Measurements from ENCODE around the gene EPO. TPM values are rescaled to one million over a fixed set of nuclear protein-coding genes. Genes with fewer than 3 reads are reported as not detected.
"Not testable (repeated sequence)": the region's sequence is repeated elsewhere in the genome, so short reads cannot be mapped to it uniquely, and the experiment has no call there.

The EPO gene
- total RNA-seq, 1 experiment from 2014 or later = 0.30 TPM

DNA sequence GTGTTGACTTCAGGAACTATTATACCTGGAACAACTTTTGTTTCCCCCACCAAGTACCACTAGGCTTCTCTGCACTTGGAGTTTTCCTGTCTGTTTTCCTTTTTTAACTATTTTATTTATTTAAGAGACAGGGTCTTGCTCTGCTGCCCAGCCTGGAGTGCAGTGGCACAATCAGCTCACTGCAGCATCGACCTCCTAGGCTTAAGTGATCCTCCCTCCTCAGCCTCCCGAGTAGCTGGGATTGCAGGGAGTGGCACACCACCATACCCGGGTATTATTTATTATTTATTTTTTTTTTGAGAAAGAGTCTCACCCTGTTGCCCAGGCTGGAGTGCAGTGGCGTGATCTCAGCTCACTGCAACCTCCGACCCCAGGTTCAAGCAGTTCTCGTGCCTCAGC is 24.1 kb upstream of the EPO start (continued):
- TF ChIP-seq, protein P1, sequence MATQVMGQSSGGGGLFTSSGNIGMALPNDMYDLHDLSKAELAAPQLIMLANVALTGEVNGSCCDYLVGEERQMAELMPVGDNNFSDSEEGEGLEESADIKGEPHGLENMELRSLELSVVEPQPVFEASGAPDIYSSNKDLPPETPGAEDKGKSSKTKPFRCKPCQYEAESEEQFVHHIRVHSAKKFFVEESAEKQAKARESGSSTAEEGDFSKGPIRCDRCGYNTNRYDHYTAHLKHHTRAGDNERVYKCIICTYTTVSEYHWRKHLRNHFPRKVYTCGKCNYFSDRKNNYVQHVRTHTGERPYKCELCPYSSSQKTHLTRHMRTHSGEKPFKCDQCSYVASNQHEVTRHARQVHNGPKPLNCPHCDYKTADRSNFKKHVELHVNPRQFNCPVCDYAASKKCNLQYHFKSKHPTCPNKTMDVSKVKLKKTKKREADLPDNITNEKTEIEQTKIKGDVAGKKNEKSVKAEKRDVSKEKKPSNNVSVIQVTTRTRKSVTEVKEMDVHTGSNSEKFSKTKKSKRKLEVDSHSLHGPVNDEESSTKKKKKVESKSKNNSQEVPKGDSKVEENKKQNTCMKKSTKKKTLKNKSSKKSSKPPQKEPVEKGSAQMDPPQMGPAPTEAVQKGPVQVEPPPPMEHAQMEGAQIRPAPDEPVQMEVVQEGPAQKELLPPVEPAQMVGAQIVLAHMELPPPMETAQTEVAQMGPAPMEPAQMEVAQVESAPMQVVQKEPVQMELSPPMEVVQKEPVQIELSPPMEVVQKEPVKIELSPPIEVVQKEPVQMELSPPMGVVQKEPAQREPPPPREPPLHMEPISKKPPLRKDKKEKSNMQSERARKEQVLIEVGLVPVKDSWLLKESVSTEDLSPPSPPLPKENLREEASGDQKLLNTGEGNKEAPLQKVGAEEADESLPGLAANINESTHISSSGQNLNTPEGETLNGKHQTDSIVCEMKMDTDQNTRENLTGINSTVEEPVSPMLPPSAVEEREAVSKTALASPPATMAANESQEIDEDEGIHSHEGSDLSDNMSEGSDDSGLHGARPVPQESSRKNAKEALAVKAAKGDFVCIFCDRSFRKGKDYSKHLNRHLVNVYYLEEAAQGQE (IDR thresholded peaks at IDR 0.05; ENCODE audit: low read depth) = no peak
- no peak for TF ChIP-seq YY1 (IDR thresholded peaks at IDR 0.05; ENCODE audit: extremely low read depth, insufficient replicate concordance, low read depth, low read length)
- no peak for TF ChIP-seq SIN3A (IDR thresholded peaks at IDR 0.05; ENCODE audit: low read depth)
- TF ChIP-seq SP1 (IDR thresholded peaks at IDR 0.05; ENCODE audit: low read depth) = no peak
- no peak for TF ChIP-seq ZFX (IDR thresholded peaks at IDR 0.05)
- TF ChIP-seq JUND (IDR thresholded peaks at IDR 0.05) = no peak
- TF ChIP-seq, protein P2, sequence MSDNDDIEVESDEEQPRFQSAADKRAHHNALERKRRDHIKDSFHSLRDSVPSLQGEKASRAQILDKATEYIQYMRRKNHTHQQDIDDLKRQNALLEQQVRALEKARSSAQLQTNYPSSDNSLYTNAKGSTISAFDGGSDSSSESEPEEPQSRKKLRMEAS (IDR thresholded peaks at IDR 0.05) = no peak
- no peak for TF ChIP-seq CBX3 (IDR thresholded peaks at IDR 0.05; ENCODE audit: low read depth)
- TF ChIP-seq SRF (IDR thresholded peaks at IDR 0.05; ENCODE audit: low read depth) = no peak

DNA sequence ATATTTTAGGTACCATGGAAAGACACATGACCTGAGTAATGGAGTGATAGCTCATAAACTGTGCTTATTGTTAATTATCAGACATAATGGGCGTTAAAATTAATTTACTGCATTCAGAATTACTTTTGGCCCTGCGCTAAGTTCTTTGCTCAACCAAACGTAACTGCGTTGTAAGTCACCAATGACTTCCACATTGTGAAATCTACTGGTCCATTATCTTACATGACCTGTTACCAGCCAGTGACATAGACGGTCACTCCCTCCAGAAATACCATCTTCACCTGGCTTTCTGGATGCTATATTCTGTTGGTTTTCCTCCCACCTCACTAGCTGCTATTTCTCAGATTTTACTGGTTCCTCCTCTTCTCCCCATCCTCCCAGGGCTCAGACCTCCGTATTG is 21.2 kb upstream of the EPO start:
- ChIA-PET RAD21 (ENCODE audit: low non-redundant PET in 1 of 2, low total read pairs in 2 of 2, uncharacterized antibody in 2 of 2, unreplicated experiment in 2 of 2) (interaction anchor here in 1 of 2 experiments (0.7 kb wide), 1 partner anchor 16 kb away, joined by 3 read pairs; no protein-coding TSS in a partner anchor), CTCF (no interaction called here), POLR2A (no interaction called here)

DNA sequence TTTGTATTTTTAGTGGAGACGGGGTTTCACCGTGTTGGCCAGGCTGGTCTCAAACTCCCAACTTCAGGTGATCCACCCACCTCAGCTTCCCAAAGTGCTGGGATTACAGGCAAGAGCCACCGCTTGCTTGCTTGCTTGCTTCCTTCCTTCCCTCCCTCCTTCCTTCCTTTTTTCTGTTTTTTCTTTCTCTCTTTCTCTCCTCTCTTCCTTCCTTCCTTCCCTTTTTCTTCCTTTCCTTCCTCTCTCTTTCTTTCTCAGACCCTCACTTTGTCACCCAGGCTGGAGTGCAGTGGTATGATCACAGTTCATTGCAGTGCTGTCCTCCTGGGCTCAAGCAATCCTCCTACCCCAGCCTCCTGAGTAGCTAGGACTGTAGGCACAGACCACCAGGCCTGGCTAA is 19.2 kb upstream of the EPO start:
- RAD21 ChIA-PET (ENCODE audit: low non-redundant PET in 1 of 2, low total read pairs in 2 of 2, uncharacterized antibody in 2 of 2, unreplicated experiment in 2 of 2); H3K4me2 ChIP-seq (ENCODE audit: low read length); H3K27ac ChIP-seq (ENCODE audit: low read depth, low read length); CTCF ChIA-PET; H3K4me3 ChIP-seq (replicated peaks in 1 of 2; ENCODE audit: low read depth in 1 of 2, low read length in 2 of 2); intact Hi-C loops (cut with micrococcal nuclease); POLR2A ChIA-PET; H3K36me3 ChIP-seq (ENCODE audit: control insufficient read depth in 1 of 2, insufficient read depth in 2 of 2, low read length in 2 of 2); DNase-seq (ENCODE audit: low read depth, low spot score); ATAC-seq; H2AFZ ChIP-seq (ENCODE audit: low read depth, low read length, poor library complexity, severe bottlenecking); H3K27me3 ChIP-seq (ENCODE audit: insufficient read depth, low read length); H3K79me2 ChIP-seq (ENCODE audit: insufficient read depth, low read length); H3K9me3 ChIP-seq (ENCODE audit: control insufficient read depth in 1 of 2, insufficient read depth in 1 of 2, low read depth in 1 of 2, low read length in 2 of 2); BruUV-seq (replicated peaks); H4K20me1 ChIP-seq (ENCODE audit: insufficient read depth); H3K9ac ChIP-seq (ENCODE audit: low read length); H3K9me2 ChIP-seq (ENCODE audit: insufficient read depth): not testable (repeated sequence)
- peaks cover 4 to 10% of the 10 kb centered on the region in 2 experiments; a peak in 3 of 4 replicates for H3K4me1 ChIP-seq (ENCODE audit: control insufficient read depth in 1 of 2, insufficient read depth in 2 of 2, low read length in 2 of 2)

More for the DNA sequence above, 21.2 kb upstream of the EPO start:
- no peak for ATAC-seq
- H3K4me2 ChIP-seq (ENCODE audit: low read length) = no peak overlapping the region
- intact Hi-C loops (cut with micrococcal nuclease) = no loop called here
- no peaks in the 10 kb centered on the region; the same call in 1 of the 2 replicates for H3K27me3 ChIP-seq (ENCODE audit: insufficient read depth, low read length)
- no peaks in the 10 kb centered on the region for H3K9me3 ChIP-seq (ENCODE audit: control insufficient read depth in 1 of 2, insufficient read depth in 1 of 2, low read depth in 1 of 2, low read length in 2 of 2)
- no peak overlapping the region for H3K4me3 ChIP-seq (replicated peaks in 1 of 2; ENCODE audit: low read depth in 1 of 2, low read length in 2 of 2)
- TF ChIP-seq FOSL1 (IDR thresholded peaks at IDR 0.05; ENCODE audit: low read depth) = no peak
- no peak for TF ChIP-seq EZH2 (IDR thresholded peaks at IDR 0.05)
- no peak for TF ChIP-seq SIN3A (IDR thresholded peaks at IDR 0.05; ENCODE audit: low read depth)
- no peak for TF ChIP-seq RAD21 (IDR thresholded peaks at IDR 0.05; ENCODE audit: low read depth)
- TF ChIP-seq ZNF274 (IDR thresholded peaks at IDR 0.05; ENCODE audit: low read depth, low read length) = no peak
- TF ChIP-seq ELF1 (IDR thresholded peaks at IDR 0.05; ENCODE audit: borderline replicate concordance, low read depth) = no peak
- TF ChIP-seq CEBPB (IDR thresholded peaks at IDR 0.05; ENCODE audit: low read depth) = no peak
- no peak for TF ChIP-seq EGR1 (IDR thresholded peaks at IDR 0.05; ENCODE audit: low read depth)
- no peak overlapping the region for H2AFZ ChIP-seq (ENCODE audit: low read depth, low read length, poor library complexity, severe bottlenecking)
- no peaks in the 10 kb centered on the region for H4K20me1 ChIP-seq (ENCODE audit: insufficient read depth)
- H3K4me1 ChIP-seq (ENCODE audit: control insufficient read depth in 1 of 2, insufficient read depth in 2 of 2, low read length in 2 of 2) = peaks cover 4 to 9% of the 10 kb centered on the region in 2 experiments; a peak in 3 of 4 replicates
- H3K9ac ChIP-seq (ENCODE audit: low read length) = no peak overlapping the region
- no TSS peak for BruUV-seq (replicated peaks)
- H3K27ac ChIP-seq (ENCODE audit: low read depth, low read length) = no peak overlapping the region
- DNase-seq (ENCODE audit: low read depth, low spot score) = no peak
- no peaks in the 10 kb centered on the region for H3K36me3 ChIP-seq (ENCODE audit: control insufficient read depth in 1 of 2, insufficient read depth in 2 of 2, low read length in 2 of 2)
- no peaks in the 10 kb centered on the region for H3K79me2 ChIP-seq (ENCODE audit: insufficient read depth, low read length)
- no peaks in the 10 kb centered on the region for H3K9me2 ChIP-seq (ENCODE audit: insufficient read depth)
